ENCODE results near the gene COMMD8.

DNA sequence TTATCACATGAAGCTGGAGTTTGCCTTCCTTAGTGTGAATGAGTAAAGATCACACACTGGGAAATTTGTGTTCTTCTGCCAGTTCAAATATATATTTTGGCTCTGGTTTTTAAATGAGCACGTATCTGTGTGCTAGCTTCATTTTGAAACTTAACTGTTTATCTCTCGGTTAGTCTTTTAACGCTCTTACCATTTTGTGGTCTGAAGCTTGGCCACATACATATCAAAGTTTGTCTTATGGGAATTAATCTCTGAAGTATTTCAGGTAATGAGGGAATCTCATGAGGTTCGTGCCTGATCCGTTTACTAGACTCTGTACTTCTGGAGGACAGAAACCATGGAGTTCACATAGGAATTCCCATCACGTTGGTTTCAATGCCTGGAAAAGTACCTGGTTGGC is 35.4 kb upstream of the COMMD8 start:
- TF ChIP-seq, protein P1, sequence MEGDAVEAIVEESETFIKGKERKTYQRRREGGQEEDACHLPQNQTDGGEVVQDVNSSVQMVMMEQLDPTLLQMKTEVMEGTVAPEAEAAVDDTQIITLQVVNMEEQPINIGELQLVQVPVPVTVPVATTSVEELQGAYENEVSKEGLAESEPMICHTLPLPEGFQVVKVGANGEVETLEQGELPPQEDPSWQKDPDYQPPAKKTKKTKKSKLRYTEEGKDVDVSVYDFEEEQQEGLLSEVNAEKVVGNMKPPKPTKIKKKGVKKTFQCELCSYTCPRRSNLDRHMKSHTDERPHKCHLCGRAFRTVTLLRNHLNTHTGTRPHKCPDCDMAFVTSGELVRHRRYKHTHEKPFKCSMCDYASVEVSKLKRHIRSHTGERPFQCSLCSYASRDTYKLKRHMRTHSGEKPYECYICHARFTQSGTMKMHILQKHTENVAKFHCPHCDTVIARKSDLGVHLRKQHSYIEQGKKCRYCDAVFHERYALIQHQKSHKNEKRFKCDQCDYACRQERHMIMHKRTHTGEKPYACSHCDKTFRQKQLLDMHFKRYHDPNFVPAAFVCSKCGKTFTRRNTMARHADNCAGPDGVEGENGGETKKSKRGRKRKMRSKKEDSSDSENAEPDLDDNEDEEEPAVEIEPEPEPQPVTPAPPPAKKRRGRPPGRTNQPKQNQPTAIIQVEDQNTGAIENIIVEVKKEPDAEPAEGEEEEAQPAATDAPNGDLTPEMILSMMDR (IDR thresholded peaks at IDR 0.05), result no peak
- no peak for TF ChIP-seq POLR2A (IDR thresholded peaks at IDR 0.05)
